ENCODE measurements around the gene PRDM1.
"Not testable (repeated sequence)": the region's sequence is repeated elsewhere in the genome, so short reads cannot be mapped to it uniquely, and the experiment has no call there.

The PRDM1 gene

GRCh38 chr6:106142876-106143431 lies 56.8 kb downstream of the PRDM1 start:
- DNase-seq, result no peak

GRCh38 chr6:106143665-106144064 lies 57.5 kb downstream of the PRDM1 start:
- no peak for DNase-seq

GRCh38 chr6:106145144-106145543 lies 59.0 kb downstream of the PRDM1 start:
- DNase-seq, result no peak

- DNase-seq, result no peak
Measured at GRCh38 chr6:106145741-106146227, 59.6 kb downstream of the PRDM1 start.

- no peak for DNase-seq
Measured at GRCh38 chr6:106146852-106147351, 60.8 kb downstream of the PRDM1 start.

GRCh38 chr6:106147476-106147875 lies 61.3 kb downstream of the PRDM1 start:
- no peak for DNase-seq

GRCh38 chr6:106149472-106150069 lies 63.4 kb downstream of the PRDM1 start:
- DNase-seq, result no peak

- DNase-seq, result not testable (repeated sequence)
Measured at GRCh38 chr6:106152476-106152875, 66.3 kb downstream of the PRDM1 start.

- DNase-seq, result no peak
Measured at GRCh38 chr6:106152952-106153351, 66.8 kb downstream of the PRDM1 start.

- DNase-seq, result no peak
Measured at GRCh38 chr6:106154326-106154725, 68.2 kb downstream of the PRDM1 start.

- no peak for DNase-seq
Measured at GRCh38 chr6:106155219-106155830, 69.2 kb downstream of the PRDM1 start.

GRCh38 chr6:106156413-106156812 lies 70.3 kb downstream of the PRDM1 start:
- no peak for DNase-seq

GRCh38 chr6:106156863-106157262 lies 70.7 kb downstream of the PRDM1 start:
- DNase-seq, result no peak

GRCh38 chr6:106158816-106159215 lies 72.7 kb downstream of the PRDM1 start:
- DNase-seq, result no peak
